ENCODE data around the gene STK24.

Gene STK24

DNA sequence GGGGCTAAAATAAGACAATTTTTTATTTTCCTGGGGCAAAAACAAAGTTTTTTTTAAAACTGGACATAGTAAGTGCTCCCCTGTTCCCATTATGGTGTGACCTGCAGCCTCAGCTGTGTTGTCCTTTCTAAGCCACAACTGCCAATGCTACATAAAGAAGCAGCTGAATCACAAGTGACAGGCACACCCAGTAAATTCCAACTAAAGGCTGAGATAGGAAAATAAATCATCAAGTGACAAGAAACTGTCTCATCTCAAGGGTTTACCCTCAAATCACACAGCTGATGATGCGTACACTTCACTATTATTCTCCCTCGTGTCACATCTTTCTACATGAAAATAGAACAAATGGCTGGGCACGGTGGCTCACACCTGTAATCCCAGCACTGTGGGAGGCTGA is 28.7 kb downstream of the STK24 start:
- no peak overlapping the region for H3K9ac ChIP-seq (ENCODE audit: low read length)
- no peak for DNase-seq (ENCODE audit: low read depth)
- no peaks in the 10 kb centered on the region for H3K27me3 ChIP-seq (replicated peaks; ENCODE audit: control insufficient read depth, insufficient read depth, low read length)
- no peaks in the 10 kb centered on the region for H3K36me3 ChIP-seq (ENCODE audit: control insufficient read depth, insufficient read depth, low read length, severe bottlenecking)
- H3K4me3 ChIP-seq (ENCODE audit: low read length) = no peak overlapping the region
- peaks cover 9% of the 10 kb centered on the region for H3K9me3 ChIP-seq (ENCODE audit: control insufficient read depth, low read length)
- H3K4me1 ChIP-seq (ENCODE audit: control insufficient read depth, insufficient read depth, low read length) = peaks cover 33% of the 10 kb centered on the region

DNA sequence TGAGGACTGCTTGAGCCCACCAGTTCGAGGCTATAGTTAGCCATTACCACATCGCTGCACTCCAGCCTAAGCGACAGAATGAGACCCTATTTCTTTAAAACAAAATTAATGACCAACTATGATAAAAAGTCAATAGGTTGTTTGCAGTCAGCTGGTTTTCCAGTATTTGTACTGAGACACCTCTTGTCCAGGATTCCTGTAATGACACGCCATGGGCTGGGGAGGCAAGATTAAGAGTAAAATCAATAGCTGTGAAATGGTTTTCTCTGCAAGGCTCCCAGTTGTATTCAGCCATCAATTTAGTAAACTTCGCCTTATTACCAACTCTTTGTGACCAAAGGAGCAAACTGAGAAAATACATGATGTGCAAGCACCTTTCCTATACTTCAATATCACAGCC is 29.5 kb downstream of the STK24 start:
- Histone ChIP-seq H3K9ac (ENCODE audit: low read length) (no peak overlapping the region), H3K27me3 (replicated peaks; ENCODE audit: control insufficient read depth, insufficient read depth, low read length) (no peaks in the 10 kb centered on the region), H3K4me3 (ENCODE audit: low read length) (no peak overlapping the region), H3K9me3 (ENCODE audit: control insufficient read depth, low read length) (peaks cover 9% of the 10 kb centered on the region), H3K4me1 (ENCODE audit: control insufficient read depth, insufficient read depth, low read length) (peaks cover 41% of the 10 kb centered on the region), H3K36me3 (ENCODE audit: control insufficient read depth, insufficient read depth, low read length, severe bottlenecking) (no peaks in the 10 kb centered on the region)
- no peak for DNase-seq (ENCODE audit: low read depth)

DNA sequence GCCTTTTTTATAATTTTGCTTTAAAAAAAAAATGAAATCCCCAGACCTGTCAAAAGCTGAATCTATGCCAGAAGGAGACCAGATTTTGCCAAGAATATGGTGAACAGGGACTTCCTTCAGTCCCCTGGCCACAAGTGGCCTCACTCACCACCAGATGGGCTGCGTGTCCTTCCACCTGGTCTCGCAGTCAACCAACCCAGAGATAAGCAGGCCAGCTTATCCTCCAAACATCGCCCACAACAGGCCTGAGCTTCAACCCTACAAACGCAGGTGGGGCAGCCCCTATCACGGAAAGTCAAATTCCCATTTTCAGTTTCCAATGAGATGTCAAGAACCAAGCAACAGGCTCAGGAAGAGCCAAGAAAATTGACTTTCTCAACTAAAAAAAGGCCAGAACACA is 30.5 kb downstream of the STK24 start:
- Histone ChIP-seq H3K9me3 (ENCODE audit: control insufficient read depth, low read length) (peaks cover 9% of the 10 kb centered on the region), H3K36me3 (ENCODE audit: control insufficient read depth, insufficient read depth, low read length, severe bottlenecking) (no peaks in the 10 kb centered on the region), H3K27me3 (replicated peaks; ENCODE audit: control insufficient read depth, insufficient read depth, low read length) (no peaks in the 10 kb centered on the region), H3K4me3 (ENCODE audit: low read length) (no peak overlapping the region), H3K9ac (ENCODE audit: low read length) (no peak overlapping the region), H3K4me1 (ENCODE audit: control insufficient read depth, insufficient read depth, low read length) (peaks cover 51% of the 10 kb centered on the region)
- no peak for DNase-seq (ENCODE audit: low read depth)

DNA sequence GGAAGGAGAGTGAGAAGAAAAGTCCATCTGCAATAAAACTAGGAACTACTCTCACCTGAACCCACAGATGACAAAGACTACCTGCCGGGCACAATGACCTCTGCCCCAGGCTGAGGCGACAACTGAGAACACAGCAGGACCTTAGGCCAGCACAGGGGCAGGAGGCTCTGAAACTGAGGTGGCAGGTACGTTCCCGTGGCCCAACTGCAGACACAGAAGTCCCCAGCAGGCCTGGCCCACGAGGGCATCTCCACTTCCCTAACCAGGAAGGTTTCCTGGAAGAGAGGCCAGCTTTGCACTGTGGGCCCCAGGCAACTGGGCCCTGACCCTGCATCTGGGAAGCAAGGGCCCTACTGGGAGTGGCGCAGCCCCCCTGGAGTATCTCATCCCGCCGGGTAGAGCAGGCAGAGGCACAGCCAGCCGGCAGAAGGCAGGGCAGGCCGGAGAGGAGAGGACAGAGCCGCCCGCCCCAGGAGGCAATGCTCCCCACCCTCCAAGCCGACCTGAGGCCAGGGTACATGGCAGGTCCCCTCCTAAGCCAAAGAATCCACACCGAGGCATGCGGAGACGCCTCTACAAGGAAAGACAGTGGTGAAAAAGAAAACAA is 32.7 kb downstream of the STK24 start:
- no peaks in the 10 kb centered on the region for H3K27me3 ChIP-seq (replicated peaks; ENCODE audit: control insufficient read depth, insufficient read depth, low read length)
- H3K4me1 ChIP-seq (ENCODE audit: control insufficient read depth, insufficient read depth, low read length) = peaks cover 69% of the 10 kb centered on the region
- no peak overlapping the region for H3K4me3 ChIP-seq (ENCODE audit: low read length)
- peaks cover 2% of the 10 kb centered on the region for H3K9me3 ChIP-seq (ENCODE audit: control insufficient read depth, low read length)
- peak overlapping the region; percentile 10 for H3K9ac ChIP-seq (ENCODE audit: low read length)
- no peaks in the 10 kb centered on the region for H3K36me3 ChIP-seq (ENCODE audit: control insufficient read depth, insufficient read depth, low read length, severe bottlenecking)
- no peak for DNase-seq (ENCODE audit: low read depth)

DNA sequence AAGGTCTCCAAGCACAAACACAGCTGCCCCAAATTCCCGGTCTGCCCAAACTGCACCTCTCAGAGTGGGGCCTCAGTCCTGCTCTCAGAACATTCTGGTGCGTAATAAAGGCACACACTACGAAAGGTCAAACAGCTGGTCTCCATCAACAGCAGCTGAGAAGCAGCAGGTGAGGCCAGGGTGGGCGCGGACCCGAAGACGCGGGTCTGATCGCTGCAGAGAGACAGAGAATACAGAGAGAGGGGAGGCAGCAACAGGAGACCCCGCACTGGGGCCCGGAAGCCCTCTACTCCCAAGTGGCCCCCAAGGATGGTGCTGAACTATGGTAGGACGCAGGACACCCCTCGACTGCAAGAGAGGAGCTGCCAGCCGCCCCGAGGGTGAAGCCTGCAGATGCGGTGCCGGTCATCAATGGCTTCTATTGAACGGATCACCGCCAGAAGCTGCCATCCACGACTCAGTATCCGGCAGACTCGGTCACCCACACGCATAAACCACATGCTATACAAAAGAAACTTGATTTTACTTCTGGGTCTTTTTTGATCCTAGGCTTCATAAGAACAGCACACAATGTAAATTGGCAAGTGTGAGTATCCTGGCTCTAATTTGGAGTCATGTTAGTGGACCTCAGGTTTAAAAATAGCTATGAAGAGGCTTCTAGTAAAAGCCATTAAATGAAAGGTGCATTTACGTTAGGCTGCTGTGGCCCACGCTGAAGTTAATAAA is 33.4 kb downstream of the STK24 start:
- no peak for DNase-seq (ENCODE audit: low read depth)
- peak overlapping the region; percentile 55 for H3K9ac ChIP-seq (ENCODE audit: low read length)
- peak overlapping the region; percentile 72 for H3K4me3 ChIP-seq (ENCODE audit: low read length)
- peaks cover 68% of the 10 kb centered on the region for H3K4me1 ChIP-seq (ENCODE audit: control insufficient read depth, insufficient read depth, low read length)
- H3K27me3 ChIP-seq (replicated peaks; ENCODE audit: control insufficient read depth, insufficient read depth, low read length) = no peaks in the 10 kb centered on the region
- no peaks in the 10 kb centered on the region for H3K9me3 ChIP-seq (ENCODE audit: control insufficient read depth, low read length)
- H3K36me3 ChIP-seq (ENCODE audit: control insufficient read depth, insufficient read depth, low read length, severe bottlenecking) = no peaks in the 10 kb centered on the region

DNA sequence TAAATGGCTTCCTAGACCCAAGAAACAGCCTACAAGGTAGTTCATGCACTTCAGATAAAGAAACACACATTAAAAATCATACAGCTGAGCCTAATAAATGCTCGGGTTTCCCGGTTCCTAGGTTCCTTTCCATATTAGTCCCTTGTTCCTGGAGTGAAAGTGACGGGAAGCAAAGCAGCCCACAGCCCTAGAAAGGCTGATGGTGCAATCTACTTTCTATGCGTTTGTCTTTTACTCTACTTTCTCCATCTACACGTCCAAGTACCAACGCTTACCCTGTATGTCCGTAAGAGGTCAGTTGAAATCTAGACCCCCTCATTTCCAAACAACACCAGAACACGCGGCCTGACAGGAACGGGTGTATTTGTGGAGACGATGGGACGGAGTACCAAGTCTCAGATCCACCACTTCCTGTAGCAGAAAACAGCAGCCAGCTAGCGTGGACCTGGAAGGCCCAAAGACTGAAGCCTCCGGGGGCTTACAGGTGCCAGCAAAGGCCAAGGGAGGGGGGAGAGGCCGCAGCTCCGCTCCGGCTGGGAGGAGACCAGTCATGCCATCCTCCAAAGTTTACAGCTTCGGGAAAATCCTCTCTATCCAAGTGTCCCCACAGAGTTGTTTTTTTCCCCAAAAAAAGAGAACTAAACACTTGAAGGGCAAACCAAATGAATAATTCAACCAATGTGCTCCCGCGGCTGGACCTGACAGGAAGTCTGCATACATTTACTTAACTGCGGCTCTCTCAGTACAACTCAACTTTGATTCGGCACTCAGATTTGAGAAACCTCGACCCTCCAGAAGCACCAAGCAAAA is 34.1 kb downstream of the STK24 start:
- H3K9me3 ChIP-seq (ENCODE audit: control insufficient read depth, low read length) = no peaks in the 10 kb centered on the region
- peak overlapping the region; percentile 72 for H3K4me3 ChIP-seq (ENCODE audit: low read length)
- H3K27me3 ChIP-seq (replicated peaks; ENCODE audit: control insufficient read depth, insufficient read depth, low read length) = no peaks in the 10 kb centered on the region
- H3K9ac ChIP-seq (ENCODE audit: low read length) = peak overlapping the region; percentile 55
- peaks cover 61% of the 10 kb centered on the region for H3K4me1 ChIP-seq (ENCODE audit: control insufficient read depth, insufficient read depth, low read length)
- no peaks in the 10 kb centered on the region for H3K36me3 ChIP-seq (ENCODE audit: control insufficient read depth, insufficient read depth, low read length, severe bottlenecking)
- no peak for DNase-seq (ENCODE audit: low read depth)

DNA sequence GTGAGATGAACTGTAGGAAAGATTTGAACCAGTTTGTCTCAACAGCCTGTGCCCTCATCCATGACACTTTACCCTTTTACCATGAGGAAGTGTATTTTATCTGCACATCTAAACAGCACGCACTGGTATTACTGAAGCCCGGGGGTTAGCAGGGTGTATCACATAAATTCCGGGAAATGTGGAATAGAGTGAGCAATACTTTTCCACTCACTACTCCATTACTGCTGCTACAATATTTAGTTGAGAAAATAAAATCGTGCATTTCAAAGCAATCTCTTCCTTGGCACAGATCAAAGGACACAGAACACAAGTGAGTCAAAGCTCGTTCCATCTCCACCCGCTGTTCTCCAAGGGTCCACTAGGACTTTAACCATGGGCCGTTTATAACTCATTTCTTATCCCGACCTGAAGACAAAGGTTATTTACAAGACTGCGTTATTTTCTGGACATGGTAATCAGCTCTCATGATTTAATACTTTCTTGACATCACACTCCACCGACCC is 35.2 kb downstream of the STK24 start:
- Histone ChIP-seq H3K36me3 (ENCODE audit: control insufficient read depth, insufficient read depth, low read length, severe bottlenecking) (no peaks in the 10 kb centered on the region), H3K9me3 (ENCODE audit: control insufficient read depth, low read length) (no peaks in the 10 kb centered on the region), H3K4me3 (ENCODE audit: low read length) (peak overlapping the region; percentile 72), H3K9ac (ENCODE audit: low read length) (peak overlapping the region; percentile 55), H3K4me1 (ENCODE audit: control insufficient read depth, insufficient read depth, low read length) (peaks cover 61% of the 10 kb centered on the region), H3K27me3 (replicated peaks; ENCODE audit: control insufficient read depth, insufficient read depth, low read length) (no peaks in the 10 kb centered on the region)
- no peak for DNase-seq (ENCODE audit: low read depth)

DNA sequence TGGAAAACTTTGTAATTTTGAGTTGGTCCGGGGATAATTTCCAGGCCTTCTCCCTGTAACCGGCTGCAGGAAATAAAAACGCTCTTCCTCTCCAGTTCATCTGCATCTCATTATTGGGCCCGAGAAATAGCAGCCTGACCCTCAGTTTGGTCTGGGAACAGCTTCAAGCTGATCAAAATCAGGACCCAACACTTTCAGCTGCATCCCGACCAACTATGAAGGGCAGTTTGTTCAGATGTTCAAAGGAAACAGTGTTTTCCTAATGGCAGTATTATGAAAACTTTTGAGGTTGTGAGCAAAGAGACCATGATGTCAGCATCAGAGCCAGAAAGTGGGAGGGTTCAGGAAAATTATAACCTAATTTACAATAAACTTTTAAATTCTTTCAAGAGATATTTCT is 35.7 kb downstream of the STK24 start:
- Histone ChIP-seq H3K36me3 (ENCODE audit: control insufficient read depth, insufficient read depth, low read length, severe bottlenecking) (no peaks in the 10 kb centered on the region), H3K27me3 (replicated peaks; ENCODE audit: control insufficient read depth, insufficient read depth, low read length) (no peaks in the 10 kb centered on the region), H3K4me1 (ENCODE audit: control insufficient read depth, insufficient read depth, low read length) (peaks cover 61% of the 10 kb centered on the region), H3K9me3 (ENCODE audit: control insufficient read depth, low read length) (no peaks in the 10 kb centered on the region), H3K4me3 (ENCODE audit: low read length) (peak overlapping the region; percentile 11), H3K9ac (ENCODE audit: low read length) (peak overlapping the region; percentile 22)
- peak; percentile 54 for DNase-seq (ENCODE audit: low read depth)

DNA sequence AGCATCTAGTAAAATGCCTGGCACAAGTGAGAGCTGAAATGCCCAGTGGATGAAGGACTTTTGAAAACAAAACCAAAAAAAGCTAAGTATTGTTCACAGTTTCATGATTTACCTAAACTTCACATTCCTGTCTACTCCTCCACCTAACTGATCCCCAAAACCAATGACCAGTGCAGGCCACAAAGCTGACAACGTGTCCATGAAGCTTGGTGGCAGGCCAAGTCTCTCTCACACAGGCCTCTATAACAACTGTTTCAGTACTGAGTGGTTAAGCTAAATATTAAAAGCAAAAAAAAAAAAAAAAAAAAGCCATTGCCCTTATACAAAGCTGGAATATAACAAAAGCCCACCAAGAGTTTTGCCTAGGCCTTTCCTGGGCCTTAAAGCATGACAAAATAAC is 36.4 kb downstream of the STK24 start:
- peak; percentile 19 for DNase-seq (ENCODE audit: low read depth)
- H3K4me1 ChIP-seq (ENCODE audit: control insufficient read depth, insufficient read depth, low read length) = peaks cover 67% of the 10 kb centered on the region

DNA sequence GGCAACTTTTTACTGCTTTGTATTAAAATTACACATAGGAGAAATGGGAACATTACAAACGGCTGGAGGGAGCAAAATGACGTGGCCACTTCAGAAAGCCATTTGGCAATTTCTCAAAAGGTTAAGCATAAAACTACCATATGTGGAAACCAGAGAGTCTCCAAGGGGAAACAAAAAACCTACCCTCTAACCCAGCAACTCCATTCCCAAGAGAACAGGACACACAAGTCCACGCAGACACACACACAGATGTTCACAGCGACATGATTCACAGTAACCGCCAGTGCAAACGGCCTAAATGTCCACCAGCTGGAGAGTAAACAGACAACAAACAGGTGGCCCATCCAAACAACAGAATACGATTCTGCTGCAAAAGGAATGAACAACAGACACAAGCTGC is 37.2 kb downstream of the STK24 start:
- Histone ChIP-seq H3K4me3 (ENCODE audit: low read length) (no peak overlapping the region), H3K9me3 (ENCODE audit: control insufficient read depth, low read length) (no peaks in the 10 kb centered on the region), H3K36me3 (ENCODE audit: control insufficient read depth, insufficient read depth, low read length, severe bottlenecking) (no peaks in the 10 kb centered on the region), H3K27me3 (replicated peaks; ENCODE audit: control insufficient read depth, insufficient read depth, low read length) (no peaks in the 10 kb centered on the region), H3K4me1 (ENCODE audit: control insufficient read depth, insufficient read depth, low read length) (peaks cover 66% of the 10 kb centered on the region), H3K9ac (ENCODE audit: low read length) (no peak overlapping the region)
- no peak for DNase-seq (ENCODE audit: low read depth)

More for the DNA sequence above, 36.4 kb downstream of the STK24 start:
- Histone ChIP-seq H3K4me3 (ENCODE audit: low read length) (peak overlapping the region; percentile 11), H3K9me3 (ENCODE audit: control insufficient read depth, low read length) (no peaks in the 10 kb centered on the region), H3K9ac (ENCODE audit: low read length) (no peak overlapping the region), H3K36me3 (ENCODE audit: control insufficient read depth, insufficient read depth, low read length, severe bottlenecking) (no peaks in the 10 kb centered on the region), H3K27me3 (replicated peaks; ENCODE audit: control insufficient read depth, insufficient read depth, low read length) (no peaks in the 10 kb centered on the region)

DNA sequence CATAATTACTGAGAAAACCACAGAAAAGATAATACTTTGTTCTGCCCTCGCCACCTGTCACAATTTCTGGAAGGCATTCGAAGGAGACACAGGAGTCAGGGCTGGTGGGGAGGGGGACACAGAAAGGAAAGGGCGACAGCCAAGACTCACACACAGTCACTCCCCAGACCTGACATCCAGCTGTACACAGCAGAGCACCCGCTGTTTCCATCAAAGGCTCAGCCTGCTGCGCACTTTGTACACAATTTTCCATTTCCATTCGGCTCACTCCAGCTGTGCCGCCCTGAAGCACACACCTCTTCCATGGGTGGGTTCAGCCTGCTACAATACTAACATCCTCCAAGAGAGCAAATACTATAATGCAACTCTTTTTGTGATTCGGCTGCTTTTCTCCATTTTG is 38.0 kb downstream of the STK24 start:
- no peaks in the 10 kb centered on the region for H3K36me3 ChIP-seq (ENCODE audit: control insufficient read depth, insufficient read depth, low read length, severe bottlenecking)
- no peak for DNase-seq (ENCODE audit: low read depth)
- H3K27me3 ChIP-seq (replicated peaks; ENCODE audit: control insufficient read depth, insufficient read depth, low read length) = no peaks in the 10 kb centered on the region
- no peak overlapping the region for H3K9ac ChIP-seq (ENCODE audit: low read length)
- H3K4me3 ChIP-seq (ENCODE audit: low read length) = no peak overlapping the region
- H3K4me1 ChIP-seq (ENCODE audit: control insufficient read depth, insufficient read depth, low read length) = peaks cover 59% of the 10 kb centered on the region
- no peaks in the 10 kb centered on the region for H3K9me3 ChIP-seq (ENCODE audit: control insufficient read depth, low read length)

All from adipocyte (in vitro differentiated cells).